ENCODE data around the gene RAB37. TPM values are rescaled to one million over a fixed set of nuclear protein-coding genes. Genes with fewer than 3 reads are reported as not detected.

Gene RAB37
- total and polyA plus RNA-seq, 9 of the 15 experiments (the other 6 are each of a cell fraction or from before 2014, with no cell fraction given), result 0.03 to 0.27 (median 0.11) TPM; not detected in 4

DNA sequence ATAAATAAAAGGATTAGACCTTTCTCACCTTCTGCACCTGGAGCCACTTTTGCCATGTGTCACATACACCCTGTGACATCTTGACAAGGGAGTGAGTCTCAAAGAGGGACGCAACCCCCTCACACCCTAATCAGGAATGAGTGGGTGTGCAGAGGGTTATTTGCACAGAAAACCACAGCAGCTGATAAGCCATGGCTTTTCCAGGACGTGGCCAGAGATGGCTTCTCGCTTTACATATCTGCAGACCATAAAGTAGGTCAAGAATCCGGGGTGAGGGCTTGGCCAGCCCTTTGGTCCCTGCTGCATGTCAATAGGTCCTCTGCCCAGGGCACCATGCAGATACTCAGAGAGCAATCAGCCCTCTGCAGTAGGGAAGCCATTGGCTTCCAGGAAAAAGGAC lies 21.9 kb upstream of the RAB37 start (continued):
- TF ChIP-seq, protein P1, sequence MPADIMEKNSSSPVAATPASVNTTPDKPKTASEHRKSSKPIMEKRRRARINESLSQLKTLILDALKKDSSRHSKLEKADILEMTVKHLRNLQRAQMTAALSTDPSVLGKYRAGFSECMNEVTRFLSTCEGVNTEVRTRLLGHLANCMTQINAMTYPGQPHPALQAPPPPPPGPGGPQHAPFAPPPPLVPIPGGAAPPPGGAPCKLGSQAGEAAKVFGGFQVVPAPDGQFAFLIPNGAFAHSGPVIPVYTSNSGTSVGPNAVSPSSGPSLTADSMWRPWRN (IDR thresholded peaks at IDR 0.05; ENCODE audit: low read depth), result peak; percentile 98
- TF ChIP-seq BCOR (IDR thresholded peaks at IDR 0.05), result peak; percentile 79

DNA sequence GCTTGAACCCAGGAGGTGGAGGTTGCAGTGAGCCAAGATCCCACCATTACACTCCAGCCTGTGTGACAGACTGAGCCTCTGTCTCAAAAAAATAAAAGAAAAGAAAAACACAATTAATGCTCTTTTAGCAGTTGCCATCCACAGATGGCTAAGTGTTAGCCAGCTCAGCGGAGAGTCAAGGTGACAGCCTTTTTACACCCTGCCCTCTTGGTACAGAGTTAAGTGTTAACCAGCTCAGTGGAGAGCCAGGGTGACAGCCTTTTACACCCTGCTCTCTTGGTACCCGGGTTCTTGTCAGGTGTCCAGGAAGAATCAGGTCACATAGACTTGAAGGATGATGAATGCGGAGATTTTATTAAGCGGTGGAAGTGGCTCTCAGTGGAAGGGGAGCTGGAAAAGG lies 16.6 kb upstream of the RAB37 start:
- intact Hi-C loops (cut with micrococcal nuclease), result no loop called here
- Histone ChIP-seq H4K20me1 (replicated peaks; ENCODE audit: control insufficient read depth, insufficient read depth, low read length) (peaks cover under 1% of the 10 kb centered on the region; the same call in 1 of the 2 replicates), H3K79me2 (ENCODE audit: control insufficient read depth, insufficient read depth, low read length) (no peaks in the 10 kb centered on the region), H3K9ac (ENCODE audit: insufficient read depth in 1 of 2, low read depth in 2 of 2, low read length in 2 of 2) (no peak overlapping the region), H3K4me3 (no peak overlapping the region), H3K36me3 (ENCODE audit: control insufficient read depth, insufficient read depth, low read length) (no peaks in the 10 kb centered on the region), H3K4me1 (replicated peaks in 1 of 2; ENCODE audit: control insufficient read depth in 2 of 2, insufficient read depth in 2 of 2, low read length in 2 of 2) (peaks cover 0 to under 1% of the 10 kb centered on the region in 2 experiments; a peak in 1 of 5 replicates), H3K9me3 (replicated peaks; ENCODE audit: control insufficient read depth, insufficient read depth, low read depth, low read length) (no peaks in the 10 kb centered on the region), H3K27me3 (ENCODE audit: control insufficient read depth in 2 of 2, insufficient read depth in 2 of 2, low read length in 2 of 2) (peaks cover 10 to 28% of the 10 kb centered on the region in 2 experiments), H3K4me2 (ENCODE audit: insufficient read depth, low read length) (no peak overlapping the region), H3K9me1 (ENCODE audit: control insufficient read depth, insufficient read depth, low read length) (no peaks in the 10 kb centered on the region), H3K27ac (ENCODE audit: extremely low read depth, low read depth, low read length) (no peak overlapping the region), H2AFZ (ENCODE audit: low read depth, low read length) (no peak overlapping the region)
- no peak for FAIRE-seq
- no TSS peak for BruUV-seq (replicated peaks)
- CTCF ChIA-PET (ENCODE audit: low intra/inter-chr PET ratio), result no interaction called here
- 13% methylated on average over 4 of the region's 4 CpGs for WGBS (ENCODE audit: insufficient coverage, low coverage, missing lambda C conversion rate)
- POLR2A ChIA-PET, result no interaction called here
- in situ Hi-C loops (cut with MboI), result no loop called here
- TF ChIP-seq CBX2 (IDR thresholded peaks at IDR 0.05; ENCODE audit: insufficient read depth, low read length, poor library complexity, severe bottlenecking) (no peak), BHLHE40 (IDR thresholded peaks at IDR 0.05; ENCODE audit: low read length) (no peak), POLR2AphosphoS2 (IDR thresholded peaks at IDR 0.05; ENCODE audit: low read length) (no peak), RBM15 (IDR thresholded peaks at IDR 0.05; ENCODE audit: insufficient read depth, low read length) (no peak), ZNF780A (CRISPR knock-in tag; IDR thresholded peaks at IDR 0.05) (no peak), U2AF2 (optimal IDR thresholded peaks at IDR 0.05; ENCODE audit: low read depth, low read length) (no peak)
- TF ChIP-seq, protein P2, sequence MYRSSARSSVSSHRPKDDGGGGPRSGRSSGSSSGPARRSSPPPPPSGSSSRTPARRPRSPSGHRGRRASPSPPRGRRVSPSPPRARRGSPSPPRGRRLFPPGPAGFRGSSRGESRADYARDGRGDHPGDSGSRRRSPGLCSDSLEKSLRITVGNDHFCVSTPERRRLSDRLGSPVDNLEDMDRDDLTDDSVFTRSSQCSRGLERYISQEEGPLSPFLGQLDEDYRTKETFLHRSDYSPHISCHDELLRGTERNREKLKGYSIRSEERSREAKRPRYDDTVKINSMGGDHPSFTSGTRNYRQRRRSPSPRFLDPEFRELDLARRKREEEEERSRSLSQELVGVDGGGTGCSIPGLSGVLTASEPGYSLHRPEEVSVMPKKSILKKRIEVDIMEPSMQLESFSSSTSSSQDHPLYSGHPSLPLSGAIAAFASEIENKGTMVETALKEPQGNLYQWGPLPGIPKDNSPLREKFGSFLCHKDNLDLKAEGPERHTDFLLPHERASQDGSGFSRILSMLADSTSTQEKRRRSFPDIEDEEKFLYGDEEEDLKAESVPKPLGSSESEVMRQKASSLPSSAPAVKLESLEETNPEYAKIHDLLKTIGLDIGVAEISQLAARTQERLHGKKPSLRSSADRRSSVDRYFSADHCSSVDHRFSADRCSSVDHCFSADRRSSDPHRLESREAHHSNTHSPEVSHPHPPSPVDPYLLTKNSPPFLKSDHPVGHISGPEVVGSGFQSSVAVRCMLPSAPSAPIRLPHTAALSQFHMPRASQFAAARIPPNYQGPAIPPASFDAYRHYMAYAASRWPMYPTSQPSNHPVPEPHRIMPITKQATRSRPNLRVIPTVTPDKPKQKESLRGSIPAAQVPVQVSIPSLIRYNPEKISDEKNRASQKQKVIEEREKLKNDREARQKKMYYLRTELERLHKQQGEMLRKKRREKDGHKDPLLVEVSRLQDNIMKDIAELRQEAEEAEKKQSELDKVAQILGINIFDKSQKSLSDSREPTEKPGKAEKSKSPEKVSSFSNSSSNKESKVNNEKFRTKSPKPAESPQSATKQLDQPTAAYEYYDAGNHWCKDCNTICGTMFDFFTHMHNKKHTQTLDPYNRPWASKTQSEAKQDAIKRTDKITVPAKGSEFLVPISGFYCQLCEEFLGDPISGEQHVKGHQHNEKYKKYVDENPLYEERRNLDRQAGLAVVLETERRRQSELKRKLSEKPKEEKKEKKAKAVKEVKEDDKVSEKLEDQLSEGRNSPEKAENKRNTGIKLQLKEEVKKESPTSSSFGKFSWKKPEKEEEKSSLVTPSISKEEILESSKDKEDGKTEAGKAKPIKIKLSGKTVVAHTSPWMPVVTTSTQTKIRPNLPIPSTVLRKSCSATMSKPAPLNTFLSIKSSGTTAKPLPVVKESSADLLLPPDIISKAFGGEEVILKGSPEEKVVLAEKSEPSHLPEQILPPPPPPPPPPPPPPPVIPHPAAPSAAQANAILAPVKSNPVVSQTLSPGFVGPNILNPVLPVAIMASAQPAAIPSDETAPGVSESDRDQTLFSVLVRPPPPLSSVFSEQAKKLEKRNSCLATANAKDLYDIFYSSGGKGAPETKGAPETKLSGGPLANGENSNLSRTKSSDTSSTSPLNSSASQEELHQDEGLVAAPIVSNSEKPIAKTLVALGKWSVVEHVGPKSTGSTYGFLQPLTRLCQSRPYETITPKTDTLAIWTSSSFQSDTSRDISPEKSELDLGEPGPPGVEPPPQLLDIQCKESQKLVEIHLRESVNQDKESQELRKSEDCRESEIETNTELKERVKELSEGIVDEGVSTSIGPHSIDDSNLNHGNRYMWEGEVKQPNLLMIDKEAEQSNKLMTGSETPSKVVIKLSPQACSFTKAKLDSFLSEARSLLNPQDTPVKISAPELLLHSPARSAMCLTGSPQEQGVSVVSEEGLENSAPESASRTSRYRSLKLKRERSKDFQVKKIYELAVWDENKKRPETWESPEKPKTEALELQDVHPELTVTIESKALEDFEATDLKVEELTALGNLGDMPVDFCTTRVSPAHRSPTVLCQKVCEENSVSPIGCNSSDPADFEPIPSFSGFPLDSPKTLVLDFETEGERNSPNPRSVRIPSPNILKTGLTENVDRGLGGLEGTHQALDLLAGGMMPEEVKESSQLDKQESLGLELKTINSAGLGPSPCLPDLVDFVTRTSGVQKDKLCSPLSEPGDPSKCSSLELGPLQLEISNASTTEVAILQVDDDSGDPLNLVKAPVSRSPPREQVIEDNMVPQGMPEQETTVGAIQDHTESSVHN (IDR thresholded peaks at IDR 0.05; ENCODE audit: borderline replicate concordance in 1 of 2, low read depth in 1 of 2), result no peak
- no peak for DNase-seq (ENCODE audit: extremely low read depth in 1 of 4, low spot score in 3 of 4)
- no peak for ATAC-seq

Measured in K562 (cell line).